K562 (cell line): Measurements from ENCODE around the gene KIF9. TPM values are rescaled to one million over a fixed set of nuclear protein-coding genes. Genes with fewer than 3 reads are reported as not detected.

Experiments
- ATAC-seq: fragments of 200-7000 bp; cut with Tn5 transposase; 3 replicates; pipeline ENCODE4 v1.9.1; 2020; ENCODE audit warnings: moderate library complexity
- BruUV-seq: library from RNA; stranded (reverse); fragments of 400-500 nt; replicated peaks from 2 replicates; lab custom pipeline; 2021; lab: Mats Ljungman, UMichigan
- CTCF ChIA-PET: fragments of 300-600 bp; formaldehyde crosslinking; extraction: SDS; loops from one replicate; lab custom pipeline; 2021; ENCODE audit warnings: low intra/inter-chr PET ratio; lab: Yijun Ruan, JAX
- POLR2A ChIA-PET: fragments of 300-600, 350-650 bp; sonication (Branson Sonifier 250); formaldehyde crosslinking; extraction: SDS; loops from one replicate; lab custom pipeline; 2021; ENCODE audit warnings: antibody characterized with exemption, inconsistent platforms; lab: Yijun Ruan, JAX
- DNase-seq, 4 experiments: peaks; one replicate each; pipeline versions ENCODE4 v3.0.0 to v3.0.0-alpha.2; 2011 to 2018; ENCODE audit warnings: low spot score in 3 of 4, mixed read lengths in 3 of 4; ENCODE audit errors: extremely low read depth in 1 of 4
- FAIRE-seq: peaks from 2 replicates; lab custom pipeline; 2011; peaks lifted over from hg19 to GRCh38; lab: Jason Lieb, UNC
- H2AFZ ChIP-seq: 2 replicates; pipeline ENCODE4 v1.6.0; 2011; ENCODE audit warnings: low read depth, low read length, control low read depth, inconsistent platforms
- H3K27ac ChIP-seq: fragments of 200-600 bp; 3 replicates; pipeline ENCODE4 v1.8.0; 2011; ENCODE audit warnings: low read depth, mild to moderate bottlenecking, control low read depth, inconsistent platforms, low read length, moderate library complexity, mixed read lengths; ENCODE audit errors: extremely low read depth
- H3K27me3 ChIP-seq, 2 experiments: fragments of 300-600 bp in 1 of 2; 2 replicates in 1 of 2; 3 replicates in 1 of 2; pipeline versions ENCODE4 v1.6.0 to v1.8.0; 2011; ENCODE audit warnings: inconsistent platforms in 2 of 2, low read length in 2 of 2, mild to moderate bottlenecking in 1 of 2, mixed read lengths in 1 of 2, moderate library complexity in 1 of 2; ENCODE audit not compliant: control insufficient read depth in 2 of 2, insufficient read depth in 2 of 2
- H3K36me3 ChIP-seq: fragments of 300-600 bp; 3 replicates; pipeline ENCODE4 v1.8.0; 2011; ENCODE audit warnings: mild to moderate bottlenecking, low read length, inconsistent platforms; ENCODE audit not compliant: control insufficient read depth, insufficient read depth
- H3K4me1 ChIP-seq, 2 experiments: fragments of 200-600 bp in 1 of 2; replicated peaks in 1 of 2; 2 replicates in 1 of 2; 3 replicates in 1 of 2; pipeline versions ENCODE4 v1.5.1 to v1.8.0; 2011; ENCODE audit warnings: inconsistent platforms in 2 of 2, low read length in 2 of 2, mild to moderate bottlenecking in 1 of 2, mixed read lengths in 1 of 2, moderate library complexity in 1 of 2; ENCODE audit not compliant: control insufficient read depth in 2 of 2, insufficient read depth in 2 of 2
- H3K4me2 ChIP-seq: 2 replicates; pipeline ENCODE4 v1.6.1; 2011; ENCODE audit warnings: low read length, control low read depth, inconsistent platforms, mixed read lengths; ENCODE audit not compliant: insufficient read depth
- H3K4me3 ChIP-seq: fragments of 200-600 bp; sonication (generic), shearing (Covaris generic); 2 replicates; pipeline ENCODE4 v1.5.1; 2016; ENCODE audit warnings: control low read depth, inconsistent platforms
- H3K79me2 ChIP-seq: fragments of 200-600 bp; 3 replicates; pipeline ENCODE4 v1.8.0; 2011; ENCODE audit warnings: low read length, inconsistent platforms; ENCODE audit not compliant: control insufficient read depth, insufficient read depth
- H3K9ac ChIP-seq, 2 experiments: 2 replicates each; pipeline versions ENCODE4 v1.6.0 to v1.6.1; 2011; ENCODE audit warnings: low read depth in 2 of 2, low read length in 2 of 2, control low read depth in 1 of 2, inconsistent platforms in 1 of 2, mild to moderate bottlenecking in 1 of 2, mixed read lengths in 1 of 2; ENCODE audit not compliant: insufficient read depth in 1 of 2
- H3K9me1 ChIP-seq: one replicate; pipeline ENCODE4 v1.6.0; 2011; ENCODE audit warnings: inconsistent platforms, mild to moderate bottlenecking, low read length, moderate library complexity; ENCODE audit not compliant: control insufficient read depth, insufficient read depth
- H3K9me3 ChIP-seq: replicated peaks from 2 replicates; pipeline ENCODE4 v1.5.1; 2011; ENCODE audit warnings: low read depth, low read length, inconsistent platforms; ENCODE audit not compliant: control insufficient read depth, insufficient read depth
- H4K20me1 ChIP-seq: replicated peaks from 2 replicates; pipeline ENCODE4 v1.6.1; 2011; ENCODE audit warnings: low read length, inconsistent platforms, mixed read lengths; ENCODE audit not compliant: control insufficient read depth, insufficient read depth
- HCFC1 ChIP-seq: IDR thresholded peaks from 2 replicates; pipeline ENCODE4 v1.6.1; 2012; ENCODE audit warnings: low read depth, low read length, improper control_type of control experiment
- HDAC6 ChIP-seq: IDR thresholded peaks from 2 replicates; pipeline ENCODE4 v1.6.1; 2012; ENCODE audit warnings: low read depth, mild to moderate bottlenecking, control low read depth, inconsistent platforms, low read length, moderate library complexity
- NEUROD1 ChIP-seq: fragments of 150-350 bp; IDR thresholded peaks from 2 replicates; pipeline ENCODE4 v1.6.1; 2014; ENCODE audit warnings: borderline replicate concordance, low read length, low read depth; ENCODE audit not compliant: partially characterized antibody
- RBBP5 ChIP-seq: fragments of 200-600 bp; sonication (generic); IDR thresholded peaks from 2 replicates; pipeline ENCODE4 v1.6.1; 2012; ENCODE audit warnings: borderline replicate concordance, mild to moderate bottlenecking, low read length, control low read depth, inconsistent platforms; ENCODE audit not compliant: insufficient read depth, poor library complexity, severe bottlenecking
- RBM25 ChIP-seq: fragments of 200-400 bp; formaldehyde crosslinking; IDR thresholded peaks from 2 replicates; pipeline ENCODE4 v1.6.1; 2018; ENCODE audit warnings: low read length, low read depth, moderate library complexity; ENCODE audit not compliant: severe bottlenecking
- SMC3 ChIP-seq: conservative IDR thresholded peaks from 2 replicates; pipeline ENCODE4 v1.6.1; 2011; ENCODE audit warnings: low read depth, low read length, improper control_type of control experiment; ENCODE audit not compliant: insufficient read depth
- ZNF175 ChIP-seq: fragments of 200-800 bp; sonication (Bioruptor generic); IDR thresholded peaks from 2 replicates; pipeline ENCODE4 v1.6.1; 2016; ENCODE audit warnings: low read depth, mild to moderate bottlenecking, missing genetic modification characterization, missing compliant biosample characterization
- ZNF740 ChIP-seq, 3 experiments: fragments of 200-800 bp in 1 of 3; sonication (Bioruptor generic) in 1 of 3; sonication (generic) in 1 of 3; formaldehyde crosslinking in 1 of 3; IDR thresholded peaks; 2 replicates each; pipeline versions ENCODE4 v1.6.1 to v1.8.0; 2016 to 2022; ENCODE audit warnings: mild to moderate bottlenecking in 2 of 3, missing compliant biosample characterization in 2 of 3, missing genetic modification characterization in 2 of 3, missing genetic modification reagents in 1 of 3
- WGBS: fragments of 100-300 bp; shearing (Covaris generic); methylation state at CpG from one replicate; pipeline ENCODE4 v1.1.6; 2016; ENCODE audit warnings: low coverage, mixed read lengths; ENCODE audit not compliant: insufficient coverage; ENCODE audit errors: missing lambda C conversion rate; 5-methylcytosine and 5-hydroxymethylcytosine counted together
- in situ Hi-C: fragments of 300-500 bp; cut with MboI; formaldehyde crosslinking; loops from 4 replicates; pipeline ENCODE4 v1.15.0; 2018; ENCODE audit warnings: inconsistent platforms, mixed read lengths
- intact Hi-C: fragments of 100-400 bp; cut with micrococcal nuclease; formaldehyde crosslinking; loops from 2 replicates; pipeline ENCODE4 v1.14.2; 2022
- polyA plus RNA-seq, 8 experiments: library from polyadenylated mRNA; depleted of rRNA in 4 of 8; stranded (reverse) in 5 of 8; unstranded in 3 of 8; fragments of >200 nt; fragmentation: Nextera tagmentation in 2 of 8; fragmentation: Illumina TruSeq in 1 of 8; extraction: Ambion mirVana in 2 of 8; extraction: Trizol in 1 of 8; gene quantifications; 2 replicates each; pipeline versions ENCODE4 v1.2.1 to v1.2.3, GENCODE V29; 2011 to 2014; ENCODE audit warnings: inconsistent platforms in 1 of 8, missing spikeins in 1 of 8
- total RNA-seq, 7 experiments: library from RNA; depleted of rRNA in 6 of 7; stranded (reverse); fragments of >200 nt in 6 of 7; fragmentation: Illumina TruSeq in 2 of 7; extraction: Trizol in 2 of 7; gene quantifications; 2 replicates each; pipeline versions ENCODE4 v1.2.1 to v1.2.3, GENCODE V29; 2011 to 2021; ENCODE audit warnings: low replicate concordance in 1 of 7

KIF9 gene
- total and polyA plus RNA-seq, 9 of the 15 experiments (the other 6 are each of a cell fraction or from before 2014, with no cell fraction given): 16.9 to 56.9 (median 25.0) TPM

- POLR2A ChIA-PET: interaction anchor here (1.0 to 1.9 kb wide), 4 partner anchors 10 to 65 kb away, joined by 3 to 7 read pairs (median 5); no protein-coding TSS in a partner anchor
- 87% methylated on average over 10 of the region's 10 CpGs for WGBS
- no peak for FAIRE-seq
These were observed 16.7 kb downstream of the KIF9 start for GRCh38 chr3:47265725-47266428.

More at GRCh38 chr3:47265725-47266428, 16.7 kb downstream of the KIF9 start:
- in situ Hi-C loops: no loop called here
- H3K4me2 ChIP-seq: no peak overlapping the region
- H2AFZ ChIP-seq: no peak overlapping the region
- H4K20me1 ChIP-seq: no peaks in the 10 kb centered on the region
- H3K9ac ChIP-seq: no peak overlapping the region
- no peak for DNase-seq
- H3K9me3 ChIP-seq: no peaks in the 10 kb centered on the region
- peaks cover 8 to 13% of the 10 kb centered on the region in 2 experiments; a peak in 4 of 5 replicates for H3K4me1 ChIP-seq
- no peak overlapping the region for H3K27ac ChIP-seq
- no peak overlapping the region for H3K4me3 ChIP-seq
- BruUV-seq: no TSS peak
- TF ChIP-seq SMC3: no peak
- TF ChIP-seq HDAC6: no peak
- no peak for TF ChIP-seq NEUROD1
- TF ChIP-seq RBBP5: no peak
- TF ChIP-seq ZNF740 (CRISPR knock-in tag; IDR thresholded peaks at IDR 0.05): no peak
- TF ChIP-seq ZNF740 (tag; IDR thresholded peaks at IDR 0.05): no peak
- TF ChIP-seq HCFC1: no peak
- TF ChIP-seq ZNF175 (CRISPR knock-in tag): 0 out of 2 replicates have a peak, but pooled peaks have one; percentile 14
- no peak for TF ChIP-seq RBM25
- TF ChIP-seq, all 486 proteins: peak for 1
- Histone ChIP-seq H3K36me3 (no peaks in the 10 kb centered on the region), H3K27me3 (no peaks in the 10 kb centered on the region), H3K9me1 (no peaks in the 10 kb centered on the region), H3K79me2 (no peaks in the 10 kb centered on the region)
- intact Hi-C loops: no loop called here
- CTCF ChIA-PET: interaction anchor here (0.6 kb wide), 1 partner anchor 252 kb away, joined by 3 read pairs; no protein-coding TSS in a partner anchor
- ATAC-seq: no peak
